Stimulated activated CD4-positive, alpha-beta T cell treated with anti-CD3 and anti-CD28 coated beads, TNF-alpha, amount 100 ng/mL, for 24 hours (primary cell): ENCODE measurements around the gene NCOA3.

Source experiments
- DNase-seq, 3 experiments: peaks; one replicate each; pipeline ENCODE4 v3.0.0-alpha.2; 2020; ENCODE audit warnings: low read depth in 3 of 3

NCOA3 gene

GRCh38 chr20:47664744-47665143 is 163.1 kb downstream of the NCOA3 start:
- DNase-seq: no peak

DNA sequence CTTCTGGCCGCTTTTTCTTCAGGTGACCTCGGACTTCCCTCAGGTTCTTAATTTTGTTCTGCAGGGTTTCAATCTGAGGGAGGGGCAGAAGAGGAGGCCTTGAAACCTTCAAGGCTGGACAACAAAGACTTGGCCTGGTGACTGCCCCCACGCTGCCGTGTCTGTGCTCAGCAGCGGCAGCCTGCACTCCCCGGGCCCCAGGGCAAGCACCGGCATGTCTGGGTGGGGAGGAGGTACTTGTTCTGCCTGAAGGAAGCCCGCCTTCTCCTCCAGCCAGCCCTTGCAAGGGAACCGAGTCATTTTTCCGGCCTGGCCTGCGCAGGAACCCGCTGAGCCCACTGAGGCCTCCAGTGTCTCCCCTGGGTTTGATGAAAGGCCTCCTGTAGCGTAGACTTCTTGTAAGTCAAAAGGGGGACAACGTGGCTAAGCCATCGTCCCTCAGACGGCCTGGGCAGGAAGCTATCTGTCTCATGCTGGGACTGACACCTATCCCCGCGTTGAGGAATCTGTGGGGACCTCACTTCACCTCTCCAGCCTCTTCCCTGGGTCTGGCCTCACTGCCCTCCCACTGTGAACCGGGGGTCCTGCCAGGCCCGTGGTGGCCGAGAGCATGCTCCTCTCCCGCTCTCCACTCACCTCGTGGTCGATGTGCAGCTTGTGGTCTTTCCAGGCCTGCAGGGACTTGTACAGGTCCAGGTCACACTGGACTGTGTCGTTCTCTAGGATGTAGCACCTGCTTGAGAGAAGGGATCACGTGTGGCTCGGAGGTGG is 163.7 kb downstream of the NCOA3 start:
- no peak for DNase-seq

DNA sequence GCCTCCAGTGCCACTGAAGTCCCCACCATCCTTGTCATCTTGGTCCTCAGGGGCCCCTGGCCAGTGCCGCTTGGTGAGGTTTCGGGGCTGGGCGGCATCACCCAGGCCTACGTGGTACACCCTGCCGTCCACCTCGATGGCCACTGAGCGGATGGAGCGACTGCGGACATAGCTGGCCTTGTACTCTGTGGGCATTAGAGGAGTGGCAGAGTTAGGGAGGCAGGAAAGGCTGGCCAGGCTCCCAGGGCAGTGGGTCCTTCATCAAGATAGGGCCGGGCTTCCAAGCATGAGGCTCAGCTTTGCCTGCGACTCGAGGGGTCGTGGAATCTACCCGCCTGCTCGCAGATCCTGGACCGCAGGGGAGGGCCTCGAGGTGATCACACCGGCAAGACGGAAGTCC is 164.6 kb downstream of the NCOA3 start:
- no peak for DNase-seq

DNA sequence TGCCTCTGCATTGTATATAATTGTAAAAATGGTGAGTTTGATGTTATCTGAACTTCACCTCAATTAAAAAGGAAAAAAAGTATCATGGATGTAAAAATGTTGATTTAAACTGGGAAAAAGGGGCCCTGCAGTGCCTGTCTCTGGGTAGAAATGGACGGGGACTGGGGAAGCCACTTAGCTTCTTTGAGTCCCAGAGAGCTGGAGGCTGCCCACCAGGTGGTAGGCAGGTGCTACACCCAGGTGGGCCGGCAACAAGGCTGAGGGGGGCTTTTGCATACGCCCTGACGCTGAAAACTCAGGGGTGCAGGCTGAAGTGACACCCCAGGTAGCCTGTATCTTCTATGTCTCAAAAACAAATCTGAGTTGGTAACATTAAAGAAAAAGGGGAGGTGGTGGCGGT is 165.4 kb downstream of the NCOA3 start:
- DNase-seq: no peak

DNA sequence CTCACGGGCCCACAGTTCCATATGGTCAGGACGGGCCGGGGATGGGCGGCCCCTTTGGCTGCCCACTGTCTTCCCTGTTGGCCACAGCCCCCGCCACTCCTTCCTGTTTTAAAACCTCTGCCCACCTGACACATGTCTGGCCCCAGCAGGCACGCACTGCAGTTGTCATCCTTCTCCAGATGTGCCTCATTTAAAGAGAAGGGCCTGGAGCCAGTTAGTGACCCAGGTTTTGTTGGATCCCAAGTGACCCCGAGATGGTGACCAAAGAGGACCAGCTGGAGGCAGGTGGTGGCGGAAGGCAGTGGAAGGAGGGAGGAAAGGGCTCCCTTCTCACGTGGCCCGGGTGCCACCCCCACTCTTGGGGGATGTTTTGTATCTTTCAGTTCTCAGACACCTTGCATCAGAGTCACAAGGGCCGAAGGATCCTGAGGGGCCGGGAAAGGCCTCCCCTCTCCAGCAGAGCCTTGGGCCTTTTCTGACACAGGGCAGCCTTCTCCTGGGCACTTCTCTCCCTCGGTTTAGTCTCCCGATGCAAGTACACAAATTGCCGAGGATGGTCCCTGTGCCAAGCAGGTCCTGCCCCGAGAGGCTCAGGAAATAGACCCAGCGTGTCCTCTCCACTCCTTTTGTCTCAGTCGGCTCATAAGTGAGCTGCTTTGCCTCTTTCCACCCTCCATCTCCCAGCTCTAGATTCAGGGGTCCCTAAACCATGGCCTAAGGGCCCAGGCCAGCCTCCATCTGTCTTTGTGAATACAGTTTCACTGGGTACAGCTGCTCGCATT is 166.0 kb downstream of the NCOA3 start:
- DNase-seq: no peak

- DNase-seq: no peak
Measured at GRCh38 chr20:47668313-47669151, 166.8 kb downstream of the NCOA3 start.

GRCh38 chr20:47669152-47669425 is 167.4 kb downstream of the NCOA3 start:
- no peak for DNase-seq

GRCh38 chr20:47669489-47669888 is 167.8 kb downstream of the NCOA3 start:
- no peak for DNase-seq

GRCh38 chr20:47669927-47670890 is 168.5 kb downstream of the NCOA3 start:
- DNase-seq: no peak

DNA sequence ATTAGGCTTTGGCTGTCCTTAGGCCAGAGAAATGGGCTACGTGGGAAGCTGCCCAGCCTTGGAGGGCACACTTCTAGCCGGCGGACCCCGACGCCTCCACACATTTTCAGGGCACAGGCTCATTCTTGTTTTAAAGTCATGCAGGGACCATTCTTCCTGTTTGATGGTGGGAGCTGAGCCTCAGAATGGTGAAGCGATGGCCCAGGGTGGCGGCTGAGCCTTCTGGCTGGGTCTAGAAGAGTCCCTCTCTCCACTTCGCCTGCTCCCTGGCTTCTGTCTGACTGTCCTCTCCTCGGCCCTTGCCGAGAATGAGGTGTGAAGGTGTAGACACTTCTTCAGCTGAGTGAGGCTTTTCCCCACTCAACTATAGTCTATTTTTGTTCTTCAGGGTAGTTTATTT is 169.2 kb downstream of the NCOA3 start:
- no peak for DNase-seq

DNA sequence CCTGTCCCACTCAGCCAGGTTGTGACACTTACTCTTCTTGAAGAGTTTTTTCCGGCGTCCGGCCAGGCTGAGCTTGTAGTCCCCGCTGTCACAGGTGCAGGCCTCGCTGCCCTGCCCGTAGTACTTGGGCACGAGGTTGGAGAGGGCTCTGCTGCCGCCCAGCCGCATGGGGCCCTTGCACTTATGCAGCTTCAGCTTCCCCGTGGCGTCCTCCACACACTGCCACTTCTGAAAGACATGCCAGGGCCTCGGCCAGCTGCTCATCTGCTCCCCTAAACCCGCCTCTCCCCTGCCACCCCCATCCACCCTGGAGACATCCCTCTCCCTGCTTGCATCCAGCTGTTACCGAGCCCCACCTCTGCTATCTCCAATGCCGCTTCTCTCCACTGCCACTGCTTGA is 170.5 kb downstream of the NCOA3 start:
- no peak for DNase-seq

DNA sequence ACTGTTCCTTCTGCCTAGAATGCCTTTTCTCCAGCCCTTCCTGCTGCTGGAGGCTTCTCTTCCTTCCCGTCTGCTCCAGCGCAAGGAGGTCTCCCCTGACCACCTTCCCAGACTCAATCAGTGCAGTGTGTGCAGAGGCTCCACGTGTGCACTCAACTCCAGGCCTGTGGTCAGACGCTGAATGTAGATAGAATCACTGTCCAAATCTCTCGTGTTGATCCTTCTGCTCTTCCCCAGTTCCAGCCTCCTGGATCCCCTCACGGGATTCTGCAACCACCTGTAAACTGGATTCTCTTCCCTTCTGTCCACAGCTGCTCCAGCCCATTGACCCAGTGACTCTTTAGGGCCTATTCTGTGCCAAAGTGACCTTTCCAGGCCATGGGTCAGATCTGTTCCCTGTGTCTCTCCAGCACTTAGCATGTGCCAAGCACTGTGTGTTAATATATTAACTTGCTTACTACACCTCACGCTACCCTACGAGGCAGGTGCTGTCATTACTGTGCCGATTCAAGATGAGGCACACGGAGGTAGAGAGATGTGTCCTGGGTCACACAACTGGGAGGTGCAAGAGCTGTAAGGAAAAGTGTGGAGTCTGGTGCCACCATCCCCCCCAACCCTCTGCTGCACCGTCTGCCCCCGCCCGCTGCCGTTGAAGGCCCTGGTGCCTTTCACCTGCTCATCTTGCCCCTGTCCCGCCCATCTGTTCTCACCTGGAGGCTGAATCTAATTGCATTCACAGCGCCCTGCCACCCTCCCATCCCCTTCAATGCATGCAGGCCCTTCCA is 171.4 kb downstream of the NCOA3 start:
- DNase-seq: no peak

GRCh38 chr20:47673671-47673955 is 171.9 kb downstream of the NCOA3 start:
- DNase-seq: no peak

- no peak for DNase-seq
Measured at GRCh38 chr20:47674145-47674544, 172.5 kb downstream of the NCOA3 start.

DNA sequence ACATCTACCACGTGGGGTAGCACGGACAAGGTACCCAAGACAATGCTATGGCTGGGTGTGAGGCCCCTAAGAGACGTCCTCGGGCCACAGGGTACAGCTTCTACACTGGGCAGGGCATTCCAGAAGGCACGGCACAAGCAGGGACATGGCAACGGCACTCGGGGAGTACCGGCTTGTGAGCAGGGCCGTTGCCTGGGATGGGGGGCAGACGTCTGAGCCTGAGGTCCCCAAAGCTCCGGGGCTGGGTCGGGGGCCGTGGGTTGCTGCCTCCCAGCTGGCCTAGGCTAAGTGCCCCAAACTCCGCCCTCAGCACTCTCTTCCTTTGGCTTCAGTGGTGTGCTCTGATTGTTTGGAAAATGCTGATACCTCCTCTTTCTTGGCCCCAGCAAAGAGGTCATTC is 173.0 kb downstream of the NCOA3 start:
- no peak for DNase-seq

GRCh38 chr20:47675190-47676142 is 173.8 kb downstream of the NCOA3 start:
- no peak for DNase-seq

- no peak for DNase-seq
Measured at GRCh38 chr20:47676219-47676721, 174.6 kb downstream of the NCOA3 start.

DNA sequence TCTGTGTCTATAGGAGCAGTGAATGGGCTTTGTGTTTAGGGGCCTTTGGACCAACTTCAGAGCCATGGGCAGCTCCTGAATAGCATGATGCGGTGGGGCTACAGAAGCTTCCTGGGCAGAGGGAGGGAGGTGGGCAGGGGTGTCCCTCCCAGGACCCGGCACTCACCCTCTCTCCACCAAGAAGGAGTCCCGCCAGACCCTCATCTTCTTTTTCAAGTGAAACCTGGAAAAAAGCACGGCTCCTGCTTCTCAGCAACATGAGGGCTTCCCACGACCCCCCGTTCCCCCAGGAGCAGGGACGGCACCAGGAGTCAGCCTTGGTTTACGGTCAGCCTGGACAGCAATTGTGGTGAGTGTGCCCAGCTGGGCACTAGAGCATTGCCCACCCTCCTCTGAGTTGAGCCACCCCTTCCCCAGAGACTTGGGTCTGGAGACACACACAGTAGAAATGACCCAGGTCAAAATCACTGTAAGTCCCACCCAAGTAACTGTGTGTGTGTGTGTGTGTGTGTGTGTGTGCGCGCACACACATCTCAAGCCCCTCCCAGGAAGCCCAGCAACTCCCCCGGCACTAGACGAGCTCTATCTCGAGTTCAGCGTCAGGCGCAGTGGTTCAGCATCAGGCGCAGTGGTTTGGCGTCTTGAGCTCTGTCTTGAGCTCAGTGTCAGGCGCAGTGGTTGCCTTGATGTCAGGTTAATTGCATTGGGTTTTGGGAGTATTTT is 175.4 kb downstream of the NCOA3 start:
- DNase-seq: no peak
